ENCODE results near the gene CDH12.
"Not testable (repeated sequence)": the region's sequence is repeated elsewhere in the genome, so short reads cannot be mapped to it uniquely, and the experiment has no call there.

Gene CDH12

GRCh38 chr5:22460189-22460588, 393.0 kb downstream of the CDH12 start:
- DNase-seq (ENCODE audit: low read depth in 2 of 2) = no peak

DNA sequence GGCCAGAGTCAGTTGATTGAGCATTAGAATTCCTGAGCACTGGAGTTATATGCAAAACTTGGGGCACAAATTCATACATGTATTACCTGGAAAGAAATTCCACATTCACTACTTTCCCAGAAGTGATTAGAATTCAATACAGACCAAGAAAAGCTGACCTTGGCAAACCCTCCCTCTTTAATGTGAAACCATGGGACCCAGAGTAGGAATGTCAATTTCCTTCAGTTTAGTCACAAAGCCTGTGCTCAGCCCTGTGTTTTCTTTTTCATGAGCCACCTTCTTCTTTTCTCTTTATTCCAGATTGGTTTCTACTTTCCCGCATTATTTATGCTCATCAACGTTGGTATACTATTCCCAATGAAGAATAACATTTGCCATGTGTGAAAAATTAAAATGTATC, 420.2 kb downstream of the CDH12 start:
- DNase-seq (ENCODE audit: low read depth in 2 of 2) = no peak

DNA sequence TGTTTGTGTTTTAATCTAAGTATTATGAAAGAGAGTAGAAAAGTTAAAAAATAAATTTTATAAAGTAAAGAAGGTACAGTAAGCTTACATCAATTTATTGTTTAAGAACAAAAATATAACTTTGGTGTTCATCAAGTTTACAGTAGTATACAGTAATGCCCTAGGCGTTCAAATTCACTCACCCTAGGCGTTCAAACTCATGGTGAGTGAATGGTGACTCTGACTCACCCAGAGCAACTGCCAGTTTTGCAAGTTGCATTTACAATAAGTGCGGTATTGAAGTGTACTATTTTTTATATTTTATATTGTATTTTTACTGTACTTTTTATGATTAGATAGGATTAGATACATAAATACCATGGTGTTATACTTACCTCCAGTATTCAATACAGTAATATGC, 421.3 kb downstream of the CDH12 start:
- DNase-seq (ENCODE audit: low read depth in 2 of 2) = no peak

GRCh38 chr5:22431406-22431805, 421.7 kb downstream of the CDH12 start:
- no peak for DNase-seq (ENCODE audit: low read depth in 2 of 2)

DNA sequence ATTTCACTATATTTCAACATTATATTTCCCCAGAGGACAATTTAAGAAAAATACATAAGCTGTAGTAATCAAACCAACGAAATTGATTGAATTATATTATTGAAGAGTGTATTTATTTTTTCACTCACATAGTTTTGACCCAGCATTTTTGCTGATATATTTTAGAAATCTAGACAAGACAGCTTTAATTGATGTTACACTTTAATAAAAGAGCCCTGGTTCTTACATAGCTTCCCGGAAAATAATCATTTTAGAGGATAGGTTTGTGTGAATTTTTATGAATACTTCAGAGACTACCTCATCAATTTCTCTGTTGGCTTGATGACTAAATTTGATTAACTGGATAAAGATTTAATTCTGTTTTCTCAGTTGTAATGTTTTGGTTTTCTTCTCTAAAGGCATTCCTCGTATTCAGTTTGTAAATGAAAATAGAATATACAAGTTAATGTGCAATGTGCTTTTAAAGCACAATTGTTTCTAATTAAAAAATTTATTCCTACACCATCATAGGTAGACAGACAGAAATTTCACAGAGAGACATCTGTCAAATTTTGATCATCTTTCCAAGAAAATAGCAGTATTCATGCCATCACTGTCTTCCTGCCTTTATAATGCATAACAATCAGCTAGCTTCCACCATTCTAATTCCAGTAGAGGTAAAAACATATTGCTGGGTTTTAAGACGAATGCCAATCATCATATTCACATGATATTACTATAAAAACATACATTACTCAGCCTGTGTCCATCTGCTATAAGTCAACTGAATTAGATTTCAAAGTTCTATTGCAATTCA, 441.4 kb downstream of the CDH12 start:
- DNase-seq (ENCODE audit: low read depth in 2 of 2) = no peak

DNA sequence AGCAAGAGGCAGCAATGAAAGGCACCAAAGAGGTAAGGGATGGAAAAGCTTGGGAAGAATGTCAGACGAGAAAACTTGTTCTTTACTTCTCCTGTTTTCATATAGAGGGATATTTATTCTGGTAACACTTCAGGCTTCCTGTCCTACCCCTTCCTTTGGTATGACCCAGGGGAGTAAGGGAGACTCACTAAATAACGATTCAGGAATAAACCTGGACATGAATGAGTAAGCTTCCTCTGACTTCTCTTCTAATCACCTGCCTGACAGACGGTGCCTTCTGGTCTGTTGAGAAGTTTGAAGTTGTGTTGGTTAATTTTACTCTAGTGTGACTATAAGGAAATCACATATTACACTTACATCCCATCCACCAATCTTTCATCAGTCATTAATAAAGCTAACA, 461.2 kb downstream of the CDH12 start:
- no peak for DNase-seq (ENCODE audit: low read depth in 2 of 2)

- no peak for DNase-seq (ENCODE audit: low read depth in 2 of 2)
These were observed 462.3 kb downstream of the CDH12 start for GRCh38 chr5:22390888-22391287.

DNA sequence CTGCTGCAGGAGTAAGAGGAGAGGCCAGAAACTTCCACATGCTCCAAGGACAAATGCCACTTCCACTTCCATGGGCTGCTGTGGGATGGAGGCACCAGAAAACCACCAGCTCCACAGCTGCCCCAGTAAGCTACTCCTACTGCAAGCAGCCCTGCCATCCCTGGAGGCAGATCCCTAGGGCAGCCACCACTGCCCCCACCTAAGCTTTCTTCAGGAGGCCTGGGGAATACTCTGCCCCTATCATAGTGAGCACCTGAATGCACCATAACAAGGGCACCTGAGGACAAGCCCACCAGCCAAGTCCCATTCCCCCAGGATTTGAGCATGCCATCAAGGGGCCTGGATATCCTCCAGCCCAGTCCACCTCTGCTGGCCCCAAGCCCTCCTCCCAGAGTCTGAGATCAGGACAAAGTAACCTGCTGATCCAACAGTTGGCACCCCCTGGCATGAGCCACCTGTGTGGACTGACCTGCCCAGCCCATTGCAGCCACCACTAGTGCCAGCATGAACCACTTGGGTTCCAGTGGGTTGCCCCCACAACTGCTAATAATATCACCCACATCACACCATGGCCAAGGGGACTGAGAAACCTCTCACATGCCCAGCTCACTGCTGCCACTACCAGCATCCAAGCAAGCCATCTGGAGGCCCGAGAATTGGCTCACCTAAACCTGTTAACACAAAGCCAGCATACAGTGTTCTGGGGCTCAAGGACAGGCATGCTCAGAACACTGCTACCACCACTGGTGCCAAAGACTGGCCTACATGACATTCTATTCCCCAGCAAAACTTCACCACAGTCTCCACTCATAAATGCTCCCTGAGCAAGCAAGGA, 480.1 kb downstream of the CDH12 start:
- DNase-seq (ENCODE audit: low read depth in 2 of 2) = no peak

GRCh38 chr5:22372376-22372775, 480.8 kb downstream of the CDH12 start:
- no peak for DNase-seq (ENCODE audit: low read depth in 2 of 2)

GRCh38 chr5:22354956-22355355, 498.2 kb downstream of the CDH12 start:
- no peak for DNase-seq (ENCODE audit: low read depth in 2 of 2)

DNA sequence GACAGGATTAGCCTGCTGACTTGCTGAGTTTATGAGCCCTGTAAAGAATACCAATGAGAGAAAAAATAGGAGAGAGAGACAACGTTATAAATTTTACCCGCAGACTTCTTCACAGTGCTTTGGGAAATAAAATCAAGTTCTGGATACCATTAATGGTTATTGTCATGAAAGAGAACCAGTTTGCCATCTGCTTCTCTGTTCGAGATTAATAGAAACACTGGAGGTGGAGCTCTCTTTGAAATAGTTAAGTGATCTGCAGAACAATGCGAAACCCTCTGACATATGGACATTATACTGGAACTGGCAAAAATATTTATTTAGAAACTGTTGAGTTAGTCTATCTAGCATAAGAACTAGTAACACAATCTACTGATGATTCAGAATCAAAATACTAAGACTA, 500.7 kb downstream of the CDH12 start:
- no peak for DNase-seq (ENCODE audit: low read depth in 2 of 2)

DNA sequence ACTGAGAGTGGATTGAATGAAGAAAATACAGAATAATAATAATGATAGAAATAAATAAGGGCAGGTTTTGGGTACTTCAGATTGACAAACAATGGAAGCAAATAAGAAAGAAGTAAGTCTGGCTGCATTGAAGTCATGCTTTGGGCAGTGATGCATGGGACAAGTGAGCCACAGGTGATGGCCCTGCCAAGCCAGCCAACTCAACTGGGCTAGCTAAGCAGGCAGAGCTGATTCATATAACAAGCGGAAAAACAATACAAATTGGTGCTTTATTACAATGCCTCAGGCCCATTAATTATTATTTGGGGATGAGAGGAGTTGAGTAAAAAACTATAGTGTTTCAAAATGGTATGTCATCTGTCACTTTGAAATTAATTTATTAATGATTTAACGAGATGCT, 502.0 kb downstream of the CDH12 start:
- DNase-seq (ENCODE audit: low read depth in 2 of 2) = no peak

GRCh38 chr5:22348027-22348426, 505.1 kb downstream of the CDH12 start:
- no peak for DNase-seq (ENCODE audit: low read depth in 2 of 2)

- no peak for DNase-seq (ENCODE audit: low read depth in 2 of 2)
These were observed 509.1 kb downstream of the CDH12 start for GRCh38 chr5:22344000-22344399.

DNA sequence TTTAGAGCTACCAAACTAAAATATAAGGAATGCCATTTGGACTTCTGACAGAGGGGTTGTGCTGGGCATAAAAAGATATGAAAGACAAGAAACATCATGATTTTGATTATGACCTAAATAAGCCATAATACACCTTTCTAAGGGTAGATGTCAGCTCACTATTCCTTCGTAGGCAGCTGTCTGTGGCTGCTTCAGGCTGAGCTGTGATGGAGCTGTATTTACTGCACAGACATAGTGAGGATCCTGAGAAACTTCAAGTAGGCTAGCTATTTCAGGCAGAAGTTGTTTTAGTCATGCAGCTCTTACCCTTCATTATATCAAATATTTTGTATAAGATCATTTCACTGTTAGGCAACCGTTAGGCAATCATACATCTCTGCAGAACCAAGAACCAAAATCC, 511.7 kb downstream of the CDH12 start:
- no peak for DNase-seq (ENCODE audit: low read depth in 2 of 2)

- not testable (repeated sequence) for DNase-seq (ENCODE audit: low read depth in 2 of 2)
These were observed 520.2 kb downstream of the CDH12 start for GRCh38 chr5:22332949-22333348.

- no peak for DNase-seq (ENCODE audit: low read depth in 2 of 2)
These were observed 523.5 kb downstream of the CDH12 start for GRCh38 chr5:22329683-22330082.

DNA sequence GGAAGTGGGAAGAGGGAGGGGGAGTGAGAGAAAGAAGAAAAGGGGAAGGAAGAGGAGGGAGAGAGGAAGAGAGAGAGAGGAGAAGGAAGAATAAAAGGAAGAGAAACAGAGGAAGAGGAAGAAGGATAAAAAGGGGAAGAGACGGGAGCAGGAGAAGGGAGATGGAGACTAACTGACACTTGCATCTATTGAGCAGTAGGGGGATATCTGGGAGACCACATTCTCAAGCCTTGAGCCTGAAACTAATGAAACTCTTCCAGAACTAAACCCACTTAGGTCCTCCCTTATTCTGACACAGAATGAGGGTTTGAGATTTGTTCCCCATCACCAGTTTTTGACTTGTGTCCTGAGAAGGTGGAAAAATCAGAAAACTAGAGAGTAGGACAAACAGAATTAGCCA, 533.3 kb downstream of the CDH12 start:
- no peak for DNase-seq (ENCODE audit: low read depth in 2 of 2)

DNA sequence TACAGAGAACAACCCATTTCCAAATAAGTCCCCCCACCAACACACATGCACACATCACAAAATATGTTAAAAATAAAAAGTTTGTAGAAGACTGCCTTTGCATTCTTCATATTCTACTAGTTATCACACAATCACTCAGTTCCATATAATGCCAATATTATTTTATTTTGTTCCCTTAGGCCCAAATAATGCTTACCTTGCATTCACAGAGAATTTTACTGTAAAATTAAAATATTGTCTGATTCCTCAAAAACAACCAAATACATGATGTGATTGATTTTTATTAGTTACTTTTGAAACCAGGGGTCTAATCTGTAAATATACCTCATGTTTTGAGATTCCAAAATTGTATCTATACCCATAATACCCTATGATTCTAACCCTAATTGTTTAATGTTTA, 536.9 kb downstream of the CDH12 start:
- DNase-seq (ENCODE audit: low read depth in 2 of 2) = no peak

- not testable (repeated sequence) for DNase-seq (ENCODE audit: low read depth in 2 of 2)
These were observed 538.1 kb downstream of the CDH12 start for GRCh38 chr5:22315052-22315451.

- no peak for DNase-seq (ENCODE audit: low read depth in 2 of 2)
These were observed 538.6 kb downstream of the CDH12 start for GRCh38 chr5:22314548-22314947.

DNA sequence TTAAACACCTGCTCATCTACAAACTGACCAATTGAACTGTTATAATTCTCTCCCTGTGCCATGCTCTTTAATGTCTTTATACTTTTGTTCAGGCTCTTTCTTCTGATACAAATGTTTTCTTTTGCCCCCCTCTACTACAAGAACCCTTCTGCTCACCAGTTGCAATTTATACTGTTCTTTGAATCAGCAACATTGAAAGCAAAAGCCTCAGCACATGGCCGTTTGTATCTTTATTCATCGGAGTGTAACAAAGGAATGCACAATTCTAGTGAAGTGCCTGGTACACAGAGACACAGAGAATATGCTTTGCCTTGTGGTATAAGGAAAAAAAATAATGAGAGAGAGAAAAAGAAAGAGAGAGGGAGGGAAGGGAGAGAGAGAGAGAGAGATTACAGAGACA, 547.1 kb downstream of the CDH12 start:
- no peak for DNase-seq (ENCODE audit: low read depth in 2 of 2)

- DNase-seq (ENCODE audit: low read depth in 2 of 2) = no peak
These were observed 557.3 kb downstream of the CDH12 start for GRCh38 chr5:22295832-22296231.
